Measurements from ENCODE around the gene ST7.
"Not testable (repeated sequence)": the region's sequence is repeated elsewhere in the genome, so short reads cannot be mapped to it uniquely, and the experiment has no call there.

The ST7 gene

GRCh38 chr7:117225536-117225935 is 272.2 kb downstream of the ST7 start:
- DNase-seq (ENCODE audit: low read depth in 2 of 2): no peak

DNA sequence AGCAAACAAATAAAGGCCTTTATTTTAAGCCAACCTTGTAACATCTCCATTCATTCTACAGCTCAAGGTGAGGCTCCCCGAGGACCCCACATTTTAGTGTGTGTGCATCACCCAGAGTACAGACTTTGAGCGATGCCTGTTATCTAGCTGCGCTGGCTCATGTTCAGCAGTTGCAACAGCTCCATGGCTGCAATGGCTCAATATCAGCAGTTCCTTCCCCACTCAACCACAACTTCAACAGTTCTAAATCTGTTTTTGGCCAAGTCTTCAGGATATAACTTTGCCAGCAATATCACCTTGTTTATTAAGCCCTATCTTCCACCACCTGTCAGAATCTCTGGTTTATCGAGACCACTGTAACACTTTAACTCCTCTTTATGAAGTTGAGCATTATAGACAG is 273.8 kb downstream of the ST7 start:
- no peak for DNase-seq (ENCODE audit: low read depth in 2 of 2)

DNA sequence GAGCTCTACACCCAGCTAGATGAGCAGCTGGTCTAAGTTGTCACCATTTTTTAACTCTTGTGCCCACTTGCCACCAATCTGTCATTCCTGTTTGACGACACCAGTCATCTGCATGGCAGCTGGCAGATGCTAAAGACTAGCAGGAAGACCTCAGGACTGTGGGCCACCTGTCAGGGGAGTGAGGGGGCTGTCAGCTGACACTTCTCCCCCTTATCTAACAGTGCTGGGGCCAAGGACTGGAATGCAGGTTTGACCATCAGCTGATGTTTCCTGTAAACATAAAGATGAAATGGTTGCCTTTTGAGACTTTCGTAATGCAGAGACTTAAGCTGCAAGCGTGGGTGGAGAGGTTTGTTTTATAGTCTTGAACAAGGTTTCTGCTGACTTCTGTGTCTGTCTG is 276.0 kb downstream of the ST7 start:
- no peak for DNase-seq (ENCODE audit: low read depth in 2 of 2)

DNA sequence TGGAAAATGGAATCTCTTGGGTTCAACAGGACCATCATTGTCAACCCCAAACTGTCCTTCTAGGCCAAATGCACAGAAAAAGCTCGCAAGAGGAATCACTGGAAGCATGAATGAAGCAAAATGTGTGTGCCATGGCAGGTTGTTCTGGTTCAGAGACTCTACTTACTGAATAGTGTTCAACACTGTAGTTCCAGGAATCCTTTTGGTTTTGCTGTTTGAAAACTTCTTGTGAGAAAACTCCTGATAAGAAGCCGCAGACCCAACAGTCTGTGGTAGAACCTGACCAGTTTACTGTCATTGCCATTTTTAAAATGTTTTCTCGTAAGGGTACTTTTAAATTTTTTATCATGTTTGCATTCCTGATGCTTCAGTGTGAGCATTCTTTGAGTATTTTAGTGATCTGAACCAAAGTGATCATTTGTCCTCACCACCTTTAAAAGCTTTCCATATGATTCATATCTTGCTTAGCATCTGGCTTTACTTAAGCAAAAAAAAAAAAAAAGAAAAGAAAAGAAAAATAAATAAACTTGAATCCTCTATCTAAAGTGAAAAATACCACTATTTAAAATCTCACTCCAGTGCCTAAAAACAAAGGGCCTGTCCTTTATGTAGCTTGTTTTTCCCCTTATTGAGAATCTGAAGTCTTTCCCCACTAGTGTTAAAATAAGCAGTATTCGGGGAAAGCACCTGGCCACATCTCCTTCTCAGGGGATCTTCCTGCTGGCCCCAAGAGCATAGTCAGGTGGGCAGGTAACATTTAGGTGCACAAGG is 277.2 kb downstream of the ST7 start:
- DNase-seq (ENCODE audit: low read depth in 2 of 2): no peak

- DNase-seq (ENCODE audit: low read depth in 2 of 2): no peak
These were observed 277.7 kb downstream of the ST7 start for GRCh38 chr7:117231047-117231359.

GRCh38 chr7:117237646-117238045 is 284.3 kb downstream of the ST7 start:
- DNase-seq (ENCODE audit: low read depth in 2 of 2): no peak

- DNase-seq (ENCODE audit: low read depth in 2 of 2): no peak
These were observed 285.2 kb downstream of the ST7 start for GRCh38 chr7:117238472-117238871.

DNA sequence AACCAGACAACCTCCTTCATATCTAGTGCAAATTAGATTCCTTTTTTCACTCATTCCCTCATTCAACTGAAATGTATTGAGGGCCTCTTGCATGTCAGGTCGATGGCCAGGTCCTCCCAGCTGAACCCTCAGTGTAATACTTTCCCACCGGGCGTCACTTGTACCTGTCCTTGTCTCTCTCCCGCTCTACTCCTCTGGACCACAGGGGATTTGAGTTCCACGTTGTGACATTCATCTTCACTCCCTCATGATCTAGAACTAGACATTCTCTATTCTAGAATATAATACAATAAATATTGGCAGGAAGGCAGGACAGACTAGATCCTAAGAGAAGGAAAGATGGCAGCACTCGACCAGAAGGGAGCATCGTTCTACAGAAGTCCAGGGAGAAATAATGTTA is 285.6 kb downstream of the ST7 start:
- no peak for DNase-seq (ENCODE audit: low read depth in 2 of 2)

GRCh38 chr7:117241088-117241487 is 287.8 kb downstream of the ST7 start:
- no peak for DNase-seq (ENCODE audit: low read depth in 2 of 2)

DNA sequence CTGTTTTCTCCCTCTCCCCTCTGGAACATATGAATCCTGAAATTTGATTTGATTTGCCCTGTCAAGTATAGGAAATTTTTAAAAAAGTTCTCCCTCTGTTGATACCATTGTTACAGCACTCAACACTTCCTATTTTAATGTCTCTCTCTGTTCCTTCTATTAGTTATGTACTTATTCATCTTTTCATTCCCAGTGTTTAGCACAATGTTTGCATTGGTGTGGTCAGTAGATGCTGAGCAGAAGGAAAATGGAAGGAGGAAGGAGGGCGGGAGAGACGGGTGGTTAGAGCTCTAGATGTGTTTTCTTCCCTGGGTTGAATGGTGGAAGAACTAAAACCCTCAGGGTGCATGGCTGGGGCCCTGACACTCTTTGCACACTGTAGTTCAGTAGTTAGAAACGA is 290.1 kb downstream of the ST7 start:
- no peak for DNase-seq (ENCODE audit: low read depth in 2 of 2)

DNA sequence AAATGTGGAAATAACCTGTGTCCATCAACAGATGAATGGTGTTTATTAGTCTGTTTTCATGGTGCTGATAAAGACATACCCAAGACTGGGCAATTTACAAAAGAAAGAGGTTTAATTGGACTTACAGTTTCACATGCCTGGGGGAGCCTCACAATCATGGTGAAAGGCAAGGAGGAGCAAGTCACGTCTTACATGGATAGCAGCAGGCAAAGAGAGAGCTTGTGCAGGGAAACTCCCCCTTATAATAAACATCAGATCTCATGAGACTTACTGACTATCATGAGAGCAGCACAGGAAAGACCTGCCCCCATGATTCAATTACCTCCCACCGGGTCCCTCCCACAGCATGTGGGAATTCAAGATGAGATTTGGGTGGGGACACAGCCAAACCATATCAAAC is 292.4 kb downstream of the ST7 start:
- DNase-seq (ENCODE audit: low read depth in 2 of 2): not testable (repeated sequence)

- DNase-seq (ENCODE audit: low read depth in 2 of 2): no peak
These were observed 294.5 kb downstream of the ST7 start for GRCh38 chr7:117247809-117248208.

DNA sequence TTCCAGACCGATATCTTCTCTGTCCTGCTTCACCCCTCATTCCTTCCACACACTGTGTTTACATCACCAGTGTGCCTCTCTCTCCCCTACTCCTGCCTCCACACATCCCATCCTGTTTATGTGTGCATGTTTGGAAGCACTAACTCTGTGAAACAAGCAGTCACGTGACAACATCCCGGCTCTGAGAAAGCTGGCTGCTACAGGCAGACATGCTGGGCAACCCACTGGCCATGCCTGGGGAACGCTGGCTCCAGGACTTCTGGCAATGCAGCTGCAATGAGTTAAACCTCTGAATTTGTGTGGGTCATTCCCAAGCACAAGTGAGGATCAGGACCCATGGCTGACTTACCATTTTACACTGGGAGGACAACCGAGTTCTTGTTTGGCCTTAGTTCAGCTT is 295.5 kb downstream of the ST7 start:
- DNase-seq (ENCODE audit: low read depth in 2 of 2): no peak

GRCh38 chr7:117249696-117250095 is 296.4 kb downstream of the ST7 start:
- no peak for DNase-seq (ENCODE audit: low read depth in 2 of 2)

- DNase-seq (ENCODE audit: low read depth in 2 of 2): no peak
These were observed 296.9 kb downstream of the ST7 start for GRCh38 chr7:117250245-117250644.

- DNase-seq (ENCODE audit: low read depth in 2 of 2): no peak
These were observed 297.5 kb downstream of the ST7 start for GRCh38 chr7:117250801-117251200.

DNA sequence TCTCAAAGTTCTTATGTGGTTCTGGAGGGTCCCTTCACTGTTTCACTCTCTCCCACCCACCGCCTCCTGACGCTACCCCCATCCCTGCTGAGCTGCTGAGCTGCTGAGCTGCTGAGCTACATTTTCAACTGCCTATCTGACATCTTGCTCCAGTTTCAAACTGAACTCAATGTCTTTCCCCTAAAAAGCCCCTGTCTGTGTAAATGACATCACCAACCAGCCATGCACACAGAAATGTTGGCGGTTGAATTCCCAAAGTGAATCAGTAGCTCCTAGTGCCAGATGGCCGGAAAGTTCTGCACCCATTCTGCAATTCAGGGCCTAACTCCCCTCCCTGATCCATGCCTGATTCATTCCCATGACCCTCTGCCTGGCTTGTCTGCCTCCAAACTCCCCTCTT is 298.4 kb downstream of the ST7 start:
- DNase-seq (ENCODE audit: low read depth in 2 of 2): no peak

DNA sequence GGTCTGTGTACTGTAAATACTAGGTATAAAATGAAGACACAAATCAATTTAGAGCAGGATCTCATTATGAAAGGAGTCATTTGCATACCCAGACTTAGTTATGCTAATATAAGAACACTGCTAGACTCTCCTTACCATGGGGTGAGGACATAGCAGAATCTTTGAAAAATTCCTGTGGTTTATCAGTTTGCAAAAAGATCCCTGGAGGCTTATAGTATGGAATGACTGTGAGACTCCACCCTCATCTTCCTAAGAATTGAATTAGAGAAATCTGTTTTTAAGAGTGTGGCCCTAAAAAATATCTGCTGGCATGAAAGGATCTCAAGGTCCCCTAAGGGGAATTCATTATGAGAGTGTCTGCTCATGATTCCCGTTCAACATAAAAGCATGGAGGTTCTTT is 306.3 kb downstream of the ST7 start:
- DNase-seq (ENCODE audit: low read depth in 2 of 2): no peak

DNA sequence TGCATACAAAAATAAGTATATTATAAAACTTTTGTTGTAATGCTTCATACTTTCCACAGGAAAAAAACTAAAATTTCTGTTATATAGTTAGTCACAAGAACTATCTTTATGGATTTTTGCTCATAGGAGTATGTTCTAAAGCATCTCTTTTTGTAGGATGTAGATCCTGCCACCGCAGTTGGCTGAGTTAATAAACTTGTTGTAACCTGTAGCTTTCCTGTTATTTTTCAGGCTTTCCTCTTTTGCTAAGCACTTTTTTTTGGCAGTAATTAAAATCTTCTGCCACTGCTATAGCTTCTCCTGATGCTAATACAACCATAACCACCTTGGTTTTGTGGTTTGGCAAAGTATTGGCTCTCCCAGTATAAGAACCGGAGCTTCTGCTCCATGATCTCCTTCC is 309.2 kb downstream of the ST7 start:
- no peak for DNase-seq (ENCODE audit: low read depth in 2 of 2)

DNA sequence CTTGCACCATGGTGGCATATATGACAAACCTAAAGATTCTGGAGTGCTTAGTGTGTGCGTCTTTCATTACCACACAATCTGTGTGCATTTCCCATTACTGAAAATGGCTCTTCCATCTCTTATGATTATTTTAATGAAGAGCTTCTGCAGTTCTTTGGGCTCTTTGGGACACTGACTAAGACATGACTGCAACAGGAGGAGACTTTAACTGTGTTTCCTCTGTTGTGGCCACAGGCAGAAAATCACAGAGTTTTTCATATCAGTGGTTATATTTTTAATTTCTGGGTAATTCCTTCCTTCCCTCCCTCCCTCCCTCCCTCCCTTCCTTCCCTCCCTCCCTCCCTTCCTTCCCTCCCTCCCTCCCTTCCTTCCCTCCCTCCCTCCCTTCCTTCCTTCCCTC is 311.4 kb downstream of the ST7 start:
- no peak for DNase-seq (ENCODE audit: low read depth in 2 of 2)

GRCh38 chr7:117269417-117269816 is 316.1 kb downstream of the ST7 start:
- no peak for DNase-seq (ENCODE audit: low read depth in 2 of 2)

DNA sequence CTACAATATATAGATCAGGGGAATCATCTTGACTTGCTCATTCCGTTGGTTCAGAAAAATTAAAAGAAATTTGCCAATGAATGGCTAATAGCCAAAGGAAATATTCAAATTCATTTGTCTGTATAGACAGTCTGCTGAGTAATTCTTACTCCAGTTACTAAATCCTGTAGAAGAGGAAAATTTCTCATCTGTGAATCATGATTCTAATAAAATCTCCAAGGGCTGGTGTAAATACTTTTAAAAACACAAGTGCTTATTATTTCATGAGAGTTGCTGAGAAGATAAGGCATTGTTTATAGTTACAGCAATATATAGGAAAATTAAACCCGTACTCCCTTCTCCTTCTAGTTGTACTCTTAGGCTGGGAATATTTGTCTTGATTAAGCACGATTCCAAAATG is 316.6 kb downstream of the ST7 start:
- no peak for DNase-seq (ENCODE audit: low read depth in 2 of 2)

DNA sequence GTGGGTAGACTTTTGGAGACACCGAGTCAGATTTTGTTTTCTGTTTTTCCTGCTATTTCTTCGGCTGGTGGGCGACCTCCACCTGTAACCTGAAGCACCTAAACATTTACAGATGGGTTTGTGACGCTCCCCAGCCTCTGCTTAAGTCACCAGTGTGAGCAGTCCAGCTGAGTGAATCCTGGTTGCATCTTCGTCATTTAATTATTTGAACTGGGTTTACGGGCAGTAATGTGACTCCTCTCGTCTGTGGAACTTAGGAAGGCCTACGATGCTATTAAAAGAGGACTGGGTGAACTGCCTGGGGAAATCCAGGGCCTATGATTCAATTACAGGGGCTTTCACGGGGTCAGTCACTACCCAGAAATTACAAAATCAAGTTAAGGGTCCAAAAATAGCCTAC is 317.1 kb downstream of the ST7 start:
- DNase-seq (ENCODE audit: low read depth in 2 of 2): no peak

DNA sequence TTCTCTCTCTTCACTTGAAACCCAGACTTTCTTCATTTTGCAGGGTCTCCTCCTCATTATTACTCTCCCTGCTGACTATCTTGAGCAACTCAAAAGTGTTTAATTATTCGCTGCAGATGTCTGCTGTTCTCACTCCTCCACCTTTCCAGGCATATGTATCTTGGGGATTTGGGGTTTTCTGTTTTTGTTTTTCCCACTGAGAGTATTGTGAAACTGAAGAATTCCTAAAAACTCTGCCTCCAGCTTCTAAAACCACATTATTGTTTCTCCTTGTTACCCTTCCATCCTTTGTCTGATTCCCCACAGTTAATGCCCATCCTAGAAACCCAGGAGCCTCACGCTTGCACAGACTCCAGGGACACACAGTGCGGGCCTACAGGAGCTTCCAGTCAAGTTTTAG is 318.3 kb downstream of the ST7 start:
- no peak for DNase-seq (ENCODE audit: low read depth in 2 of 2)

Data from stimulated activated CD4-positive, alpha-beta T cell treated with anti-CD3 and anti-CD28 coated beads, Interleukin-4, amount 100 ng/mL, for 48 hours (primary cell).